Fibroblast of the aortic adventitia (primary cell): ENCODE data around the gene ANKZF1. TPM values are rescaled to one million over a fixed set of nuclear protein-coding genes. Genes with fewer than 3 reads are reported as not detected.

Source experiments
- DNase-seq: peaks from one replicate; pipeline ENCODE4 v3.0.0-alpha.2; 2010; ENCODE audit warnings: low read depth
- H3K4me3 ChIP-seq: 2 replicates; pipeline ENCODE4 v1.5.1; 2011; ENCODE audit warnings: low read depth, mild to moderate bottlenecking, control low read depth, low read length, moderate library complexity
- CTCF ChIP-seq: IDR thresholded peaks from 2 replicates; pipeline ENCODE4 v1.5.1; 2011; ENCODE audit warnings: mild to moderate bottlenecking, low read length, control low read depth, inconsistent platforms; ENCODE audit not compliant: insufficient read depth
- total RNA-seq: library from RNA; depleted of rRNA; stranded (reverse); fragments of >200 nt; gene quantifications from 2 replicates; pipeline ENCODE4 v1.2.3, GENCODE V29; 2012; ENCODE audit warnings: low replicate concordance

ANKZF1 gene, protein sequence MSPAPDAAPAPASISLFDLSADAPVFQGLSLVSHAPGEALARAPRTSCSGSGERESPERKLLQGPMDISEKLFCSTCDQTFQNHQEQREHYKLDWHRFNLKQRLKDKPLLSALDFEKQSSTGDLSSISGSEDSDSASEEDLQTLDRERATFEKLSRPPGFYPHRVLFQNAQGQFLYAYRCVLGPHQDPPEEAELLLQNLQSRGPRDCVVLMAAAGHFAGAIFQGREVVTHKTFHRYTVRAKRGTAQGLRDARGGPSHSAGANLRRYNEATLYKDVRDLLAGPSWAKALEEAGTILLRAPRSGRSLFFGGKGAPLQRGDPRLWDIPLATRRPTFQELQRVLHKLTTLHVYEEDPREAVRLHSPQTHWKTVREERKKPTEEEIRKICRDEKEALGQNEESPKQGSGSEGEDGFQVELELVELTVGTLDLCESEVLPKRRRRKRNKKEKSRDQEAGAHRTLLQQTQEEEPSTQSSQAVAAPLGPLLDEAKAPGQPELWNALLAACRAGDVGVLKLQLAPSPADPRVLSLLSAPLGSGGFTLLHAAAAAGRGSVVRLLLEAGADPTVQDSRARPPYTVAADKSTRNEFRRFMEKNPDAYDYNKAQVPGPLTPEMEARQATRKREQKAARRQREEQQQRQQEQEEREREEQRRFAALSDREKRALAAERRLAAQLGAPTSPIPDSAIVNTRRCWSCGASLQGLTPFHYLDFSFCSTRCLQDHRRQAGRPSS
- total RNA-seq: 23.7 and 64.5 TPM in 2 replicates

DNA sequence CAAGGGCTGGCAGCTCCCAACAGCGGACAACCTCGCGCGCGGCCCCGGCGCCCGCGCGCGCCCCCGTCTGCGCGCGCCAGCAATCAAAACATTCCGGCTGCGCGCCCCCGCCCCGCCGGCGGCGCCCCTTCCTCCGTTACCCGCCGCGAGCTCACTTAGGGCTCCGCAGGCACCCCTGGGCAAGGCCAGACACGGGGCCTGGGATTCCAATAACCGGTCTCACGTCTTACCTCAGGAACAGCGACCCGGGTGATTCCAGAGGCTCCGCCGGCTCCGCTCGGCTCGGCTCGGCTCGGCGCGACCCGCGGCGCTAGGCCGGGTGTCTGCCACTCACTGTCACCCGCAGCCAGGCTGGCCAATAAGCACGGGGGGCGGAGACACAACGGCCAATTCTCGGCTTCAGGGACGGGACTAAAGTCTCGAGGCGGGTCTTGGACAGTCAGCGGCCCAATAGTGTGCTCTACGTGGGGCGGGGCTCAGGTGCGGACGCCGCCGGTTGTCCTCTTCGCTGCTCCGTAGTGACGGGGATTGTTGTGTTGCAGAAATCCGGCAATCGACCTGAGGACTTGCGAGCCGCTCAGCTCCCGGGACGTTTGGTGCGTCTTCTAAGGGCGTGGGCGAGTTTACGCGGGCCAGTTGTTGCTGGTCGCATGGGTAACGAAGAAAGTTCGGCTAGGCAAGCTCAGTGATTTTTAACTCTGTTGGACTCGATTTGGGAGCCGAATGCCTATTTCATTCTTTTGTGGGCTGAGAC lies at the start of gene ANKZF1, which contains the start of gene ATG9A:
TSS of gene ANKZF1 (plus strand) at position 502 of the 754 bp plus-strand sequence. CDS start 452 bp downstream, outside the sequence.
TSS of gene ATG9A (minus strand) at position 332 of the 754 bp plus-strand sequence. CDS start 1,612 bp downstream, outside the sequence.
- H3K4me3 ChIP-seq: peak within 1 kb of the TSS; percentile 95
- DNase-seq: peak; percentile 97
- no peak for TF ChIP-seq CTCF

DNA sequence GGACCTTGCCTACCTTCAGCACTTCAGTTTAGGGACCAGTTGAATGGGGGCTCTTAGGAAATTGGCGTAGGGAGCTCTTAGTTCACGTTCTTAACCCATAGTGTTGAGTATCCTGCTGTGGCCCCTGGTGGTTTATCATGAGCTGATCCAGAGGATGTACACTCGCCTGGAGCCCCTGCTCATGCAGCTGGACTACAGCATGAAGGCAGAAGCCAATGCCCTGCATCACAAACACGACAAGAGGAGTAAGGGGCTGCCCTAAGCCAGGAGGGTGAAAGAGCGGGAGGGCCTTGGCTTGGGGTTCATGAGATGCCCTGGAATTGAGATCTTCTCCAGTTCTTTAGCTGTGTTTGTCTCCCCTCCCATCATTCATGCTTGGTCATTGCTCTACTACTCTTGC lies 48.6 kb upstream of the ANKZF1 start:
- TF ChIP-seq CTCF: no peak
- no peak for DNase-seq
- no peak overlapping the region for H3K4me3 ChIP-seq

DNA sequence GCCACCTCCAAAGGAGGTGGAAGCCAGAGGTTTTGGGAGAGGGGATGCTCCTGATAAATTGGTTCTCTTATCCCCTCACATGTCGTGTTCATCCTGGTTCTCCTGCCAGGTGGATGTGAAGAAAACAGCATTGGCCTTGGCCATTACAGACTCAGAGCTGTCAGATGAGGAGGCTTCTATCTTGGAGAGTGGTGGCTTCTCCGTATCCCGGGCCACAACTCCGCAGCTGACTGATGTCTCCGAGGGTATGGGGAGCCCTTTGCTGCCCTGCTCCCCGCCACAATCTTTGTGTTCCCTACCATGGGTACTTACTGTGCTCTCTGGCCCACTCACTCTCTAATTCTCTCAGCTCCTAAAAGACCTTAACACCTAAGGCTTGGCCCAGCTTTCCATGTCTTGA lies 48.1 kb upstream of the ANKZF1 start:
- no peak for DNase-seq
- TF ChIP-seq CTCF: no peak
- no peak overlapping the region for H3K4me3 ChIP-seq

DNA sequence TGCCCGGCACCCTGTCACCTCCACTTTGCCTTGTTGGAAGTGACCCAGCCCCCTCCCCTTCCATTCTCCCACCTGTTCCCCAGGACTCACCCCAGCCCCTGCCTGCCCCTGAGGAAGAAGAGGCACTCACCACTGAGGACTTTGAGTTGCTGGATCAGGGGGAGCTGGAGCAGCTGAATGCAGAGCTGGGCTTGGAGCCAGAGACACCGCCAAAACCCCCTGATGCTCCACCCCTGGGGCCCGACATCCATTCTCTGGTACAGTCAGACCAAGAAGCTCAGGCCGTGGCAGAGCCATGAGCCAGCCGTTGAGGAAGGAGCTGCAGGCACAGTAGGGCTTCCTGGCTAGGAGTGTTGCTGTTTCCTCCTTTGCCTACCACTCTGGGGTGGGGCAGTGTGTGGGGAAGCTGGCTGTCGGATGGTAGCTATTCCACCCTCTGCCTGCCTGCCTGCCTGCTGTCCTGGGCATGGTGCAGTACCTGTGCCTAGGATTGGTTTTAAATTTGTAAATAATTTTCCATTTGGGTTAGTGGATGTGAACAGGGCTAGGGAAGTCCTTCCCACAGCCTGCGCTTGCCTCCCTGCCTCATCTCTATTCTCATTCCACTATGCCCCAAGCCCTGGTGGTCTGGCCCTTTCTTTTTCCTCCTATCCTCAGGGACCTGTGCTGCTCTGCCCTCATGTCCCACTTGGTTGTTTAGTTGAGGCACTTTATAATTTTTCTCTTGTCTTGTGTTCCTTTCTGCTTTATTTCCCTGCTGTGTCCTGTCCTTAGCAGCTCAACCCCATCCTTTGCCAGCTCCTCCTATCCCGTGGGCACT lies 47.1 kb upstream of the ANKZF1 start:
- no peak overlapping the region for H3K4me3 ChIP-seq
- no peak for TF ChIP-seq CTCF
- DNase-seq: no peak

DNA sequence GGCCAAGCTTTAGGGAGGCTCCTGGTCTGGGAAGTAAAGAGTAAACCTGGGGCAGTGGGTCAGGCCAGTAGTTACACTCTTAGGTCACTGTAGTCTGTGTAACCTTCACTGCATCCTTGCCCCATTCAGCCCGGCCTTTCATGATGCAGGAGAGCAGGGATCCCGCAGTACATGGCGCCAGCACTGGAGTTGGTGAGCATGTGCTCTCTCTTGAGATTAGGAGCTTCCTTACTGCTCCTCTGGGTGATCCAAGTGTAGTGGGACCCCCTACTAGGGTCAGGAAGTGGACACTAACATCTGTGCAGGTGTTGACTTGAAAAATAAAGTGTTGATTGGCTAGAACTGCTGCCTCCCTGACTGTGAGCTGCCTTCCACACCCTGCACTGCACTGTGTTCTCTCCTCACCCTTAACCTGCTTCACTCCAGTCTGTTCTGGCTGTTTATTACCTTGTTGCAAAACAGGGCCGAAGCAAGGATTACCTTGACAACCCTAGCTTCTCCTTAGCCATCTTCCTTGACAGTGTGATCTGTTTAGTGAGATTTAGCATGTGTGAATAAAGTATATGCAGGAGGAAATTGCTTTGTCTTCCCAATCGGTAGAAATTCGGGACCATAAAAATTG lies 46.3 kb upstream of the ANKZF1 start:
- DNase-seq: no peak
- no peak for TF ChIP-seq CTCF
- H3K4me3 ChIP-seq: no peak overlapping the region
